ENCODE data around the gene GPAT3. TPM values are rescaled to one million over a fixed set of nuclear protein-coding genes. Genes with fewer than 3 reads are reported as not detected.
"Not testable (repeated sequence)": the region's sequence is repeated elsewhere in the genome, so short reads cannot be mapped to it uniquely, and the experiment has no call there.

GPAT3 gene
- total RNA-seq, 2 experiments from 2014 or later = 3.1 to 3.4 TPM

DNA sequence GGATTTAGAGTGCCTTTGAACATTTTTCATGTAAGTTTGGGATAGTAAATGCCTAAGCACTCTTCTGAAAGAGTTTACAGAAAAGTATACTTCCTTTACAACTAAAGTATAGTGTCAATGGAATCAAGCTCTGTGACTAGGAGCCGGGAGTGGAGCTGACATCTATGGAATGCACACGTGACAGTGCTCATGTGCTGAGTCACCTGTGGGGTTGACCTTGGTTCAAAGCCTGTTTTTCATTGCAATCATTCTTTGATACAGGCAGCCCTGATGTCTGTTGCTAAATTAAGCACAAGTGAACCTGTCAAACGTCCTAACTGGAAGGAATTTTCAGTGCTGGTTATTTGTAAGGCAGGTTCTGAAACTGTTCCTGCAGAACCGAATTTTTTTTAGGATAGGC, 82.5 kb downstream of the GPAT3 start:
- POLR2A ChIA-PET = no interaction called here
- Mint-ChIP-seq H3K27me3 (peaks cover 17% of the 10 kb centered on the region), H3K4me3 (no peak overlapping the region), H3K4me1 (peaks cover 6% of the 10 kb centered on the region), H3K9me3 (peaks cover 26% of the 10 kb centered on the region), H3K27ac (no peak overlapping the region), H3K36me3 (no peaks in the 10 kb centered on the region)
- no peak for DNase-seq
- ATAC-seq (ENCODE audit: low read depth) = no peak

- no peak for DNase-seq
- POLR2A ChIA-PET = no interaction called here
- H3K4me3 Mint-ChIP-seq = no peak overlapping the region
- H3K27ac Mint-ChIP-seq = no peak overlapping the region
- ATAC-seq (ENCODE audit: low read depth) = no peak
- H3K4me1 Mint-ChIP-seq = peaks cover 6% of the 10 kb centered on the region
- peaks cover 24% of the 10 kb centered on the region for H3K9me3 Mint-ChIP-seq
- no peaks in the 10 kb centered on the region for H3K36me3 Mint-ChIP-seq
- H3K27me3 Mint-ChIP-seq = peaks cover 17% of the 10 kb centered on the region
Measured at GRCh38 chr4:83618991-83619645, 83.2 kb downstream of the GPAT3 start.

- H3K4me3 Mint-ChIP-seq; DNase-seq; POLR2A ChIA-PET; H3K27ac Mint-ChIP-seq; H3K36me3 Mint-ChIP-seq; H3K4me1 Mint-ChIP-seq; ATAC-seq (ENCODE audit: low read depth): not testable (repeated sequence)
- Mint-ChIP-seq H3K27me3 (peaks cover 32% of the 10 kb centered on the region), H3K9me3 (peaks cover 18% of the 10 kb centered on the region)
Measured at GRCh38 chr4:83622127-83622526, 86.2 kb downstream of the GPAT3 start.

DNA sequence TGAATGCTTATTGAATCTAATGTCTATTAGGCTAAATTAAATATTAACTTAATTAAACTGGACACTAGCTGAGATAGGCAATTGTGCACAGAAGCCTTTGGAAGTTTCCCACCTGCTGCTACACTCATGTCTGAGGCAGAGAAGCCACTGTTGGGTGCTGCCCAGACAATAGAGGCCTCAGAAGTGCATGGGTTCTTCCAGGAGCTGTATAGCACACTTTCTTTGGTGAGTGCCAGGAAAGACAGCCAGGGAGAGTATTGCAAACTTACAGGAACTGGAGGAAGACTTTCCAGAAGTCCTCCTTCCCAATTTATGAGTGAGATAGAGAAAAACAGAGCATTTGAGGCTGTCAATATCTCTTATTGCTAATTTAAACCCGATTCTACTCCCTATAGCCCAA, 89.9 kb downstream of the GPAT3 start:
- Mint-ChIP-seq H3K36me3 (no peaks in the 10 kb centered on the region), H3K4me3 (no peak overlapping the region), H3K9me3 (peaks cover 11% of the 10 kb centered on the region), H3K27me3 (peaks cover 24% of the 10 kb centered on the region), H3K27ac (no peak overlapping the region), H3K4me1 (peaks cover 2% of the 10 kb centered on the region)
- POLR2A ChIA-PET = no interaction called here
- DNase-seq = no peak
- no peak for ATAC-seq (ENCODE audit: low read depth)

- Mint-ChIP-seq H3K27me3 (peaks cover 21% of the 10 kb centered on the region), H3K27ac (no peak overlapping the region), H3K36me3 (no peaks in the 10 kb centered on the region), H3K4me1 (peaks cover 2% of the 10 kb centered on the region), H3K9me3 (peaks cover 9% of the 10 kb centered on the region), H3K4me3 (no peak overlapping the region)
- POLR2A ChIA-PET = no interaction called here
- DNase-seq (no peak), ATAC-seq (ENCODE audit: low read depth) (no peak)
Measured at GRCh38 chr4:83626245-83626836, 90.4 kb downstream of the GPAT3 start.

GRCh38 chr4:83629945-83630721, 94.2 kb downstream of the GPAT3 start:
- H3K27ac Mint-ChIP-seq = no peak overlapping the region
- no peak for ATAC-seq (ENCODE audit: low read depth)

DNA sequence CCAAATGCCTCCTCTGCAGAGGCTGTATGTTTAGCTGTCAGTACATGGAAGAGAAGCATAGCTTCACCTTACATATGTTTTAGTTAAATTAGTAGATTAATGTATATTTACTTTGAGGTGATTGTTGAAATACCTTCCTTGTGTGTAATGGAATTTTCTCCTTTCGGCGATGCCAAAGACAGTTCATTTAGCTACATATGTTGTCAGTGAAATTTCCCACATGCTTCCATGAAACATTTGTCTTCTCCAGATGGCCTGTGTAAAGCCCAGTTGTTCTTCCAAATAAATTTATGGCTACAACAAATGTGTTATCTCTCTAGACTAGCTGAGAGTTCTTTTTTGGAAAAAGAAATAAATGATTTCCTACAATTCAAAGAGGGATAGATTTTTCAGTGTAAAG, 95.2 kb downstream of the GPAT3 start:
- H3K9me3 Mint-ChIP-seq = no peaks in the 10 kb centered on the region
- H3K27me3 Mint-ChIP-seq = peaks cover 9% of the 10 kb centered on the region

More at GRCh38 chr4:83629945-83630721, 94.2 kb downstream of the GPAT3 start:
- DNase-seq = no peak
- no peak overlapping the region for H3K4me3 Mint-ChIP-seq
- POLR2A ChIA-PET = no interaction called here
- H3K27me3 Mint-ChIP-seq = peaks cover 18% of the 10 kb centered on the region
- H3K4me1 Mint-ChIP-seq = peaks cover 2% of the 10 kb centered on the region
- H3K9me3 Mint-ChIP-seq = no peaks in the 10 kb centered on the region
- H3K36me3 Mint-ChIP-seq = no peaks in the 10 kb centered on the region

DNA sequence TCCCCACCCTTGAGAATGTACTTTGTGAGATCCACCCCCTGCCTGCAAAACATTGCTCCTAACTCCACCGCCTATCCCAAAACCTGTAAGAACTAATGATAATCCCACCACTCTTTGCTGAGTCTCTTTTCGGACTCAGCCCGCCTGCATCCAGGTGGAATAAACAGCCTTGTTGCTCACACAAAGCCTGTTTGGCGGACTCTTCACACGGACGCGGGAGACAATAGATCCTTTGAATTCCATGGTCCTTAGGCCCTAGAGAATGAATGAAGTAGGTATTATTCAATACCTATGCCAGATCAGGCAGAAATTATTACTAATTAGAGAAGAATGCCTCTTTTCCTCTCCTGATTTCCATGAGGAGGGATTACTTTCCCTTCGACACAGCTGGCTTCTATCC, 101.0 kb downstream of the GPAT3 start:
- no peak overlapping the region for H3K27ac Mint-ChIP-seq
- H3K36me3 Mint-ChIP-seq = no peaks in the 10 kb centered on the region
- no peak for ATAC-seq (ENCODE audit: low read depth)
- DNase-seq = no peak
- H3K9me3 Mint-ChIP-seq = no peaks in the 10 kb centered on the region
- POLR2A ChIA-PET = no interaction called here
- H3K4me1 Mint-ChIP-seq = no peaks in the 10 kb centered on the region
- peaks cover 6% of the 10 kb centered on the region for H3K27me3 Mint-ChIP-seq
- no peak overlapping the region for H3K4me3 Mint-ChIP-seq

More for the DNA sequence above, 95.2 kb downstream of the GPAT3 start:
- Mint-ChIP-seq H3K36me3 (no peaks in the 10 kb centered on the region), H3K4me1 (peaks cover 2% of the 10 kb centered on the region), H3K4me3 (no peak overlapping the region), H3K27ac (no peak overlapping the region)
- ATAC-seq (ENCODE audit: low read depth) (no peak), DNase-seq (no peak)
- POLR2A ChIA-PET = no interaction called here

DNA sequence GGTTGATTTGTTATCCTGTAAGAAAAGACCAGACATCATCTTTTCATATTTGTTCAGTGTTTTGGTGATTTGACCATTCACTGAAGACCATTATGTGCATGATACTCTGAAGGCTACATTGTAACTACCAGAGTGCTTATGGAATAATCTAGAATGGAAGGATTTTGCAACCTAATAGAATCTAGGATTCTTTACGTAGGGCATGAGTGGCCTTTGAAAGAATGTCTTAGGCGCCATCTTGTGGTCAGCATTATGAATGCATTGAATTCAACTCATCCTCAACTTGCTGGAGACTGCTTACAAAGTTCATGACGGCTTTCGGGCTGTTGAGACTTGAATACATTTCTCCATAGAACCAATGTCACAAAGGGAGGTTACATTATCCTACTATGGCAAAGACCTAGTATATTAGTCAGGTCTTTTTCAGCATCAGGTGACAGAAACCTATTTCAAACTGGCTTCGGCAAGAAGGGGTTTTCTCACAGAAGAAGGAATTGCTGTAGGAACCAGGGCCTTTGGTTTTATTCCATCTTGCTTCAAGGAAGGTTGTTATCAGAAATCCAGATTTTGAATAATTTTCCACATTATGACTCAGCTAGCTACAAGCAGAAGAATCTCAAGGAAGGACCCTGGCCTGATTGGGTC, 104.1 kb downstream of the GPAT3 start:
- Mint-ChIP-seq H3K27ac (no peak overlapping the region), H3K4me1 (peaks cover 2% of the 10 kb centered on the region), H3K4me3 (no peak overlapping the region), H3K27me3 (peaks cover 6% of the 10 kb centered on the region), H3K36me3 (no peaks in the 10 kb centered on the region), H3K9me3 (no peaks in the 10 kb centered on the region)
- DNase-seq (no peak), ATAC-seq (ENCODE audit: low read depth) (no peak)
- POLR2A ChIA-PET = interaction anchor here (0.6 kb wide), 1 partner anchor 92 kb away, joined by 3 read pairs; no protein-coding TSS in a partner anchor

DNA sequence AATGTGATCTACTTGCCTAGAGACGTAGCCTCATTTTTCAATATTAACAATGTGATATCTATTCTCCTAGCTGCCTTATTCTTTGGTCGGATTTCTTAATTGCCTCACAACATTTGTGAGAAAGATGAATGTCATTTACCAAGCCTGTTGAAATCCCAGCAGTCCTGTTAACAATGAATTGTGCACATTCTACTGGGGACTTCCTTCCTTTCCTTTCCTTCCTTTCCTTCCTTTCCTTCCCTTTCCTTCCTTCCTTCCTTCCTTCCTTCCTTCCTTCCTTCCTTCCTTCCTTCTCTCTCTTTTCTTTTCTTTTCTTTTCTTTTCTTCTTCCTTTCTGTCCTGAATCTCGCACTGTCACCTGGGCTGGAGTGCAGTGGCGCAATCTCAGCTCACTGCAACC, 107.1 kb downstream of the GPAT3 start:
- H3K27ac Mint-ChIP-seq = no peak overlapping the region
- no peak overlapping the region for H3K4me3 Mint-ChIP-seq
- DNase-seq = no peak
- peaks cover 2% of the 10 kb centered on the region for H3K4me1 Mint-ChIP-seq
- H3K9me3 Mint-ChIP-seq = no peaks in the 10 kb centered on the region
- POLR2A ChIA-PET = no interaction called here
- peaks cover 6% of the 10 kb centered on the region for H3K27me3 Mint-ChIP-seq
- no peak for ATAC-seq (ENCODE audit: low read depth)
- no peaks in the 10 kb centered on the region for H3K36me3 Mint-ChIP-seq

DNA sequence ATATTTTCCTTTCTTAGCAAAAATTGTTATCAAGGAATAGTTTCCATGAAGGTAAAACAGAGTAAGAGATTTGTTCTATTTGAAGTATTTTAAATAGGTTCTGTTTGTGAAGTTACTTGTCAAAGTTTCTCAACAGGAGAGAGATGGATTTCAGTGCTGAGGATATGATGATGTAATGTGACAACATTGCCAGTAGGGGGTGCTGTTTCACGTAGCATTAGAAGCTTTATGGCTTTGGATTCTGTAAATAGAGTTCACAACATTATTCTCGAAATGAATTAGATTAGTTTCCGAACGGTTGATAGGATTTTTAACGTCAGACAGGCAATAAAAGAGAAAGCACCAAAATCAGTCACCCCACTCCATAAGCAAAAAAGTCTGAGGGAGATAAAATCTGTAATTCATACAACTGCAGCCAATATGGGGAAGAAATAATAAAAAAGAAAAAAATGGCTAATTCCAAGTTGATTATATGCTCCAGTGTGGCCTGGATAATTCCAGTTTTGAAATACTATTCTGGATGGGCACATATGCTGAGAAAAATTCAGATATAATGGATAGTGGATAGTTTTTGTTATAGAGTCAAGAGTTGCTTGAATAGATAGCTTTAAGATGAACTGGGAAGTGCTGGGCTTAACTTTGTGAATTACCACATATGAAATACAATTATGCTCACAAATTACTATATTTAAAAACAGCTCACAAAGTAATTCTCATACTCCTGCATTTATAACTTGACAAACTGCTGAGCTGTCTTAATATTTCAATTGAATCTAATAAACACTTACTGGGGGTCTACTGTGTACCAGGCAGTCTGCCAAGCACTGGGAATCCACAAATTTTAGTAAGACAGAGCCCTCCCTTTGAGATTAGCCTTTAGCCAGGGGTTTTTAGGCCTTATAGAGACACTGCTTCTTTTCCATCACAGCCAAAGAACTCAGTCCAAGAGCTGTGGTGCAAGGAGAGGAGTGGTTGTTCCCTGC, 109.1 kb downstream of the GPAT3 start:
- POLR2A ChIA-PET = no interaction called here
- Mint-ChIP-seq H3K4me1 (peaks cover 2% of the 10 kb centered on the region), H3K27ac (no peak overlapping the region), H3K36me3 (no peaks in the 10 kb centered on the region), H3K27me3 (peaks cover 3% of the 10 kb centered on the region), H3K9me3 (no peaks in the 10 kb centered on the region), H3K4me3 (no peak overlapping the region)
- DNase-seq = no peak
- no peak for ATAC-seq (ENCODE audit: low read depth)

GRCh38 chr4:83646538-83647239, 110.8 kb downstream of the GPAT3 start:
- Mint-ChIP-seq H3K9me3 (no peaks in the 10 kb centered on the region), H3K27me3 (no peaks in the 10 kb centered on the region), H3K4me1 (peaks cover 2% of the 10 kb centered on the region), H3K27ac (no peak overlapping the region), H3K36me3 (no peaks in the 10 kb centered on the region), H3K4me3 (no peak overlapping the region)
- DNase-seq = no peak
- no peak for ATAC-seq (ENCODE audit: low read depth)
- POLR2A ChIA-PET = no interaction called here

Data from activated naive CD8-positive, alpha-beta T cell treated with anti-CD3 and anti-CD28 coated beads, Interleukin-2, amount 10 ng/mL, durations not matched to agents 7 days and 5 days (primary cell).